Fibroblast of villous mesenchyme (primary cell): ENCODE data around the gene IKBKG. TPM values are rescaled to one million over a fixed set of nuclear protein-coding genes. Genes with fewer than 3 reads are reported as not detected.
"Not testable (repeated sequence)": the region's sequence is repeated elsewhere in the genome, so short reads cannot be mapped to it uniquely, and the experiment has no call there.

Experiments used
- DNase-seq: peaks from one replicate; pipeline ENCODE4 v3.0.0-alpha.2; 2010; ENCODE audit warnings: low read depth
- H3K4me3 ChIP-seq: 2 replicates; pipeline ENCODE4 v1.5.1; 2011; ENCODE audit warnings: low read depth, mild to moderate bottlenecking, low read length
- total RNA-seq: library from RNA; depleted of rRNA; stranded (reverse); fragments of >200 nt; gene quantifications from 2 replicates; pipeline ENCODE4 v1.2.3, GENCODE V29; 2012
- TF ChIP-seq, protein P1 (sequence below): IDR thresholded peaks from 2 replicates; pipeline ENCODE4 v1.5.1; 2012; ENCODE audit warnings: low read depth, mild to moderate bottlenecking, low read length; ENCODE audit not compliant: insufficient read depth

Gene IKBKG, protein sequence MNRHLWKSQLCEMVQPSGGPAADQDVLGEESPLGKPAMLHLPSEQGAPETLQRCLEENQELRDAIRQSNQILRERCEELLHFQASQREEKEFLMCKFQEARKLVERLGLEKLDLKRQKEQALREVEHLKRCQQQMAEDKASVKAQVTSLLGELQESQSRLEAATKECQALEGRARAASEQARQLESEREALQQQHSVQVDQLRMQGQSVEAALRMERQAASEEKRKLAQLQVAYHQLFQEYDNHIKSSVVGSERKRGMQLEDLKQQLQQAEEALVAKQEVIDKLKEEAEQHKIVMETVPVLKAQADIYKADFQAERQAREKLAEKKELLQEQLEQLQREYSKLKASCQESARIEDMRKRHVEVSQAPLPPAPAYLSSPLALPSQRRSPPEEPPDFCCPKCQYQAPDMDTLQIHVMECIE
- 13.0 and 19.3 TPM in 2 replicates for total RNA-seq

DNA sequence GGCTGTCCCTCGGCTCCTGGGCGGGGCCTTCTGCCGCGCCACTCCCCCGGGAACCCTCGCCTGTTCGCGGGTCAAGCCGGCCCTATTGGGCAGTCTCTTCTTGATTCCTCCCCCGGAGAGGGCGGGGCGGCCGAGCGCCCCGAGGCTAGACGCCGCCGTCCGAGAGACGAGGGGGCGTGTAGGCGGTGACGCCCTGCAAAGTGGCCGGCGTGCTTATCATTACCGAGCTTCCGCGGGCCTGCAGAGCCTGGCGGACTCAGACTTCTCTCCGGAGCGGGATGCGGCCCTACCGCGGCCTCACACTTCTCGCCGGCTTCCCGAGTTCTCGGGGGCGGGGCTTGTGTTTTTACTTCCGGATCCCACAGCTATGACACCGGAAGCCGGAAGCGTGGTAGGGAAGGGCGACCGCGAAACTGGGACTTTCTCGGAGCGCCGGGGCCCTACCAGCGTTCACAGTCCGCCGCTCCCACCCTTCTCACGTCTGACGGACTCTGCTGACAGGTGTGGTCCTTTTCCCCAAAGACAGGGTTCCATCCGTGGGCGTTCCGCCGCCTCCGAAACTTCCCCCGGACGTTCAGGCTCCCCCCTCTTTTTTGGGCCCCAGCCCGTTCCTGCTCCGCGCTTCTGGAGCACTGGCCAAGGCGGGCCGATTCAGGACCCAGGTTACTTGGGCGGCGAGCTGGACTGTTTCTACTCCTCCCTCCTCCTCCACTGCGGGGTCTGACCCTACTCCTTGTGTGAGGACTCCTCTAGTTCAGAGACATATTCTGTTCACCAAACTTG is at the start of gene IKBKG:
Gene IKBKG (plus strand): TSS at position 376 of the 783 bp plus-strand sequence. CDS start 4,383 bp downstream, outside the sequence.
- TF ChIP-seq, protein P1, sequence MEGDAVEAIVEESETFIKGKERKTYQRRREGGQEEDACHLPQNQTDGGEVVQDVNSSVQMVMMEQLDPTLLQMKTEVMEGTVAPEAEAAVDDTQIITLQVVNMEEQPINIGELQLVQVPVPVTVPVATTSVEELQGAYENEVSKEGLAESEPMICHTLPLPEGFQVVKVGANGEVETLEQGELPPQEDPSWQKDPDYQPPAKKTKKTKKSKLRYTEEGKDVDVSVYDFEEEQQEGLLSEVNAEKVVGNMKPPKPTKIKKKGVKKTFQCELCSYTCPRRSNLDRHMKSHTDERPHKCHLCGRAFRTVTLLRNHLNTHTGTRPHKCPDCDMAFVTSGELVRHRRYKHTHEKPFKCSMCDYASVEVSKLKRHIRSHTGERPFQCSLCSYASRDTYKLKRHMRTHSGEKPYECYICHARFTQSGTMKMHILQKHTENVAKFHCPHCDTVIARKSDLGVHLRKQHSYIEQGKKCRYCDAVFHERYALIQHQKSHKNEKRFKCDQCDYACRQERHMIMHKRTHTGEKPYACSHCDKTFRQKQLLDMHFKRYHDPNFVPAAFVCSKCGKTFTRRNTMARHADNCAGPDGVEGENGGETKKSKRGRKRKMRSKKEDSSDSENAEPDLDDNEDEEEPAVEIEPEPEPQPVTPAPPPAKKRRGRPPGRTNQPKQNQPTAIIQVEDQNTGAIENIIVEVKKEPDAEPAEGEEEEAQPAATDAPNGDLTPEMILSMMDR: no peak
- DNase-seq: peak; percentile 91

DNA sequence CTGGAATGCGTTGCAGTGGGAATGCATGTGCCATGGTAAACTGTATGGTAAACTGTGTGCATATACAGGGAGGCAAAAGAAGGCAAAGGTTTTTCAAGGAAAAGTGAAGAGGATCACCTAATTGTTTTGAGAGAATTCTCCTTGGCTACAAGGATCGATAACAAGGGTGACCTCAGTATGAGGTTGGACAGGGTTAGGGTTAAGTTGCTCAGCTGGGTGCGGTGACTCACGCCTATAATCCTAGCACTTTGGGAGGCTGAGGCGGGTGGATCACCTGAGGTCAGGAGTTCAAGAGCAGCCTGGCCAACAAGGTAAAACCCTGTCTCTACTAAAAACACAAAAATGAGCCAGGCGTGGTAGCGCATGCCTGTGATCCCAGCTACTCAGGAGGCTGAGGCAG is 46.0 kb upstream of the IKBKG start:
- H3K4me3 ChIP-seq, DNase-seq: not testable (repeated sequence)

More for the DNA sequence above, at the start of gene IKBKG:
- H3K4me3 ChIP-seq: peak within 1 kb of the TSS; percentile 80

DNA sequence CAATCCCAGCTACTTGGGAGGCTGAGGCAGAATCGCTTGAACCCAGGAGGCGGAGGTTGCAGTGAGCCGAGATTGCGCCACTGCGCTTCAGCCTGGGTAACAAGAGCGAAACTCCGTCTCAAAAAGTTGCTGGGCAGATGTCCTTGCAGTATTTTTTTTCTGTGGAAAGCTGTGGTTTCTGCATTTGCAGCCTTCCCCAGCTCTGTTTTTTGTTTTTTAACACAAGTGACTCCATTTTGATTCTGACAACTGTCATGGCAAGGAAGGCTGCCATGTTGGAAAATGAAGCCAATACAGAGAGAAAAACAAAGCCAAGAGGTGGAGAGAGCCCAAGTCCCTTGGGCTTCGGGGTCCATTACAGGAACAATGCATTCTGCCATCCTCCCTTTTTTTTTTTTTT is 45.3 kb upstream of the IKBKG start:
- no peak for DNase-seq
- TF ChIP-seq, protein P1: no peak

DNA sequence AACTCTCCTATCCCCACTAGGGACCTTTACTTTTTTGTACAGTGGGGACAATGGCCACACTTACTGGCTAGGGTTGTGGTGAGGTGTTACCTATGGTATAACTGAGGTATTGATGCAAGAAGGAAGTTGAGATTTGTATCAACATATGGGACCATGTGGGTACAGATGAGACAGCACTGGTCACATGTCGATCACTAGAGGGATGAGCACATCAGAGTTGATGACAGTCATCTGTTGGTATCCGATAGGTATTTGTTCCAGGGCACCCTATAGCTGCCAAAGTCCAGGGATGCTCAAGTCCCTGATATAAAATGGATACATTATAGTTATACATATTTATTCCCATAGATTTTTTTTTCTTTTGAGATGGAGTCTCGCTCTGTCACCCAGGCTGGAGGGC is 44.4 kb upstream of the IKBKG start:
- TF ChIP-seq, protein P1: no peak
- DNase-seq: no peak
- no peak overlapping the region for H3K4me3 ChIP-seq

More for the DNA sequence above, 45.3 kb upstream of the IKBKG start:
- no peak overlapping the region for H3K4me3 ChIP-seq

DNA sequence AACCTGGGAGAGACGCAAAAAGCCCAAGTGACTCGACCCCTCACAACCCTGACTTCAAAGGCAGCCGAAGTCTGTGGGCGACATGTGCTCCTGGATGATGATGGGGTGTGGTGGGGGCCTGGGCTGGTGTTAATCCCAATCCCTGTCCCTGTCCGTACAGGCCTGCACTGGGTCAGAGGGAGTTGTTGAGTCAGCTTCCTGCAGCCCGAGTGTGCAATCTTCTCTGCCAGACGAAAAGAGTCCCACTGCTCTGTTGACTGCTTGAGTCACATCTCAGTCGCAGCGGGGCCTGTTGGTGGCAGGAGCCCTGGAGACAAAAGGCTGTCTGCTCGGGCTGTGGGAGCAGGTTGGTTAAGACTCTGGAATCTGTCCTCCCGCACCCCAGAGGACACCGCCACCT is 41.7 kb upstream of the IKBKG start:
- TF ChIP-seq, protein P1: no peak
- H3K4me3 ChIP-seq: no peak overlapping the region
- peak; percentile 59 for DNase-seq

DNA sequence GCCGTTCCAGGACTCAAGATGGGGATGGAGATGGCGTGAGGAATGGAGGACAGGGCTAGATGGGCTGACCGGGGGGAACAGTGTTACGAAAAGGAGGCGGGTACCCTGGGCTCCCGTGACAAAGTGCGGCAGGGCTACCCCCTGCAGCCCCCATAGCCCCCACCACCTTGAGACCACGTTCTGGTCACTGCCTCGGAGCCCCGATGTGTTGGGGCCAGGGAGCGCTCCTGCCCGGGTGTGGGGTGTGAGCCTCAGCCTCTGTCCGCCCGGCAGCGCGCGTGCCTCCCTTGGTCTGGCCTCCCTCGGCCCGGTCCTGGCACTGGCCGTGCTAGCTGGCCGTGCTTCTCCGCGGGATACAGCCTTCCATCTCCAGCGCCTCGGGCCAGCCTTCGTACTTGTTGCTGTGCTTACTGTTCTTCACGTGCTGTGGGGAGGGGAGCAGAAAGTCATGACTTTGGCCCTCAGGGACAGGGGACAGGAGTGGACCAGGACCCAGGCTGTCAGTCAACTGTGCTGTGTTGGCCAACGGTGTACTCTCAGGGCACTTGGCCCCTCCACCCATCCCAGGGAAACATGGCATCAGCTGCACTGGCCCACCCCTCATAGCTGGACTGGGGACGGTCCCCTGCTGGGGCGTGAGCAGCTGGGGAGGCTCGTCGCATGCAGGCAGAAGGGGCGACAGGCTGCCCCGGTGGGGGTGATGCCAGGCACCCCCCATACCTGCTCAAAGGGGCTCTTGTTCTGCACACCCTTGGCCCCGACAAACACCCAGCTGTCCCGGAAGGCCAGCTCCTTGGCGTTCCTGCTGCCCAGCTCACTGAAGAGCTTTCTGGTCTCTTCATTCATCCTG is 40.7 kb upstream of the IKBKG start:
- DNase-seq: no peak
- no peak overlapping the region for H3K4me3 ChIP-seq
- TF ChIP-seq, protein P1: no peak
